Activated CD4-positive, alpha-beta T cell treated with anti-CD3 and anti-CD28 coated beads for 24 hours (primary cell): Measurements from ENCODE around the gene BORCS6.
"Not testable (repeated sequence)": the region's sequence is repeated elsewhere in the genome, so short reads cannot be mapped to it uniquely, and the experiment has no call there.

Source experiments
- DNase-seq, 2 donors: peaks; one replicate each; pipeline ENCODE4 v3.0.0-alpha.2; 2020; ENCODE audit warnings: low read depth in 2 of 2

The BORCS6 gene

DNA sequence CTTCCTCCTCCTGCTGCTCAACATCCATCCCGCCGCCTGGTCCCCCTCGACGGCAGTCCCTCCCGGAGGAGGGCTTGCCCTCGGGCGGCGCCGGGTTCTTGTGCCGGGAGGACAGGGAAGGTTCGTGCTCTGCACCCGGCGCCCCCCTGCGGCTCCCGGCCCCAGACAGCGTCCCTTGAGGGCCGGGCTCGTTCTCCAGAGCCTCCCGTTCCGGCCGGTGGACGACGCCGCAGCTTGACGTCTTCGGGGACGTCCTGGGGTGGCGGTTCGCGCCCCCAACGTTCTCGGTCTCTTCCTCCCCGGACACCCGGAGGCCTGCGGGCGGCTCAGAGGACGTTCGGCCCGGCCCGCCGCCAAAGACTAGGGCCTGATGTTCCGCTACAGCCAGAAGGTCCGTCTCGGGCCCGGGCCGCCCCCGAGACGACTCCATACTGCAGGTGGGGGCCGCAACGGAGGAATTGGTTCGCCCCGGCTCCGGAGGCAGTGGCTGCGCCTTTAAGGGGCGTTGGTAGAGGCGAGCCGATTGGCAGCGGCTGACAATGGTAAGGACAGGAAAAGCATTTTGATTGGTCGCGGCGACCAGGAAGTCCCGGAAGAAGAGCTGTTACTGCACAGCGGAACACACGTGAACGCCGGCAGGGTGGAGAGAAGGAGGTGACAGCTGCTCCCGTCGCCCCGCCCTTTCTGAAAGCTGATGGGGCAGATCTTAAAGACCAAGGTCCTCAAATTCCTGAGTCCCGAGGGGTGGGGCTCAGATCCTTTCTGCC, at the start of gene BORCS6:
Gene BORCS6, minus strand, starts transcription at position 470 of the 767 bp plus-strand sequence. Its CDS starts 40 bp downstream, at position 430.
- DNase-seq = peak; percentile 89 to 91

GRCh38 chr17:8237886-8238285, 47.9 kb upstream of the BORCS6 start:
- DNase-seq = no peak

- DNase-seq = no peak
Measured at GRCh38 chr17:8237175-8237574, 47.2 kb upstream of the BORCS6 start.

GRCh38 chr17:8235676-8236075, 45.7 kb upstream of the BORCS6 start:
- no peak for DNase-seq

DNA sequence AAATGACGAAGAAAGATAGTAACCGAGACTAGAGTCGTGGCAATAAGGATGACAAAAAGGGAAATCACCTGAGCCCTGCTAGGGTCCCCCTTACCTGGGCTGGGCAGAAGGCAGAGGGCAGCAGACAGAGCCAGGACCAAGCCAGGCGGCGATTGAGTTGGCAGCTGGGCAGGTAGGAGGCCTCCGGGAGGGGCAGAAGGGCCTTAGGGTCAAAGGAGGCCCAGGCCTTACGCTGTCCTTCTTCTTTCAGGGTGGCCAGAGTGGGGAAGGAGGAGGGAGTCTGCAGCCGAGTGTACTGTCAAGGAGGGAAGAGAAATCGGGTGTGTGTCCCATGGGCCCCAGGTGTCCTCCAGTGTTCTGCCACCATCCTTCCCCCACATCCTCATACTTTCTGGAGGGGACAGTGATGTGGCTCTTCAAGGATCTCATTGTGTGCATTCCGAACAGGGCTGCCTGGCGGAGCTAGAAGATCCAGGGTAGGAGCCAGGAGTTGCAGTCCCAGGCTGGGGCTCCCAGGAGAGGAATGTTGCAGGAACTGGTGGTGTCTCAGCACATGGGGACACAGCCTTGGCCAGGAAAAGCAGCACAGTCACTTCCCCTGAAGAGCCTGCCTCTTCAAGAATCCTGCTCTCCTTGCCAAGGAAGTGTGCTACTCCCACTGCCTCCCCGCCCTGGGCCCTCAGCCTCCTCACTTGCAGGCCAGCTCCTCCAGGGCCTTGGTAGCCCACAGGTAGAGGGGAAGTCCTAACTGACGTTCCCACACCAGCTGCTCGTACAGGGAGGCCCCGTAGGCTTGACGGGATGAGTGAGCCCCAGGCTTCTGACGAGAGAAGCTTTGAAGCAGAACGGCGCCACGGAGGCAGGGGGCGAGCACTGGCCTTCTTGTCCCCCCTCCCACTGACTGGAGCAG, 44.6 kb upstream of the BORCS6 start:
- DNase-seq = no peak

DNA sequence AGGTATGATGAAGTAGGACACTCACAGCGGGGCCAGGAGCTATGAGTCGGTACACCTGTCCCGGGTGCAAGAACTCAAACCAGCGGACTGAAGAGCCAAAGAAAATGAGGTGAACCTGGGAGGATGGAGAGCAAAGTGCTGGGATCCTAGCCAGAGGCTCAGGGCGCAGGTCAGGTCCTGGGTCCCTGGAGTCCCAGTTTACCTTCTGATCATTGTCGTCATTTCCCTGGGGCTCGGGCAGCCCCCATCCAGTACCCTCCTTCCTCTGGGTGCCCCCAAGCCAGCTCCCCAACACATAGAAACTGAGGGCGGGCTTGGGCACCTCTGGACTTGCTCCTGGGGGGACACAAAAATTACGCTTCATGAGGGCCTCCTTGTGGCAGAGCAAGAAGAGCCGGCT, 41.7 kb upstream of the BORCS6 start:
- DNase-seq = no peak

GRCh38 chr17:8227238-8227581, 37.2 kb upstream of the BORCS6 start:
- no peak for DNase-seq

GRCh38 chr17:8226536-8227237, 36.7 kb upstream of the BORCS6 start:
- DNase-seq = peak; percentile 39 to 48

- peak; percentile 70 to 72 for DNase-seq
Measured at GRCh38 chr17:8225813-8226535, 36.0 kb upstream of the BORCS6 start.

- no peak for DNase-seq
Measured at GRCh38 chr17:8224891-8225812, 35.2 kb upstream of the BORCS6 start.

- peak; percentile 38 to 54 for DNase-seq
Measured at GRCh38 chr17:8223356-8224126, 33.6 kb upstream of the BORCS6 start.

DNA sequence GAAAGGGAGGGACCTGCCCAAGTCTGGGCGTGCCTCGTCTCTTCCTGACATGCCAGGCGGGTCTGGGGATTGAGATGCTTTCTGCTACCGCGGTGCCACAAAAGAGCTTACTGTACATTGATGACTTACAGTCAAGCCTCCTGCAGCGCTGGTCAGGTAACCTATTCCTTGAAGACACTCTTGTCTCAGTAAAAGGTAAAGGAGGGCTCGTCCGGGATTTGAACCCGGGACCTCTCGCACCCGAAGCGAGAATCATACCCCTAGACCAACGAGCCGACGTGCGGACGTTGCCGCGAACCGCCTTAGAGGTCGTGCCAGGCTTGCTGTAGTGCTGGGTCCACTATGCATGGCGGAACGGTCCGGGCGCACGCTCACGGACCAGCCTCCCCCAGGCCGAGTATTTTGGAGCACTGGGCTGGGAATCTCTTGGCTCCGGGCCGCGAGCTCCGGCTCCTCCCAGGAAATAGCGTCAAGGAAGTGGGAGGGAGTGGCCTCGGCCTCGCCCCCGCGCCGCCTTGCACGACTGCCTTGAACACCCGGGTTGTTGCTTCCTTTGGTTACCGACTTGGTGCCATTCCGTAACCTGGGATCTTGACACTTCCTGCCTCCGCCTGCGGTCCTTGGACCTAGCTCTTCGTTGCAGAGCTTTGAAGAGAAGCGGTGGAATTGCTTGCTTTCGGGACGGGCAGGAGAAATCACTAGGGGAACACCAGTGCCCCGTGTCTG, 32.8 kb upstream of the BORCS6 start:
- DNase-seq = peak; percentile 81 to 88

- DNase-seq = no peak
Measured at GRCh38 chr17:8222380-8222629, 32.3 kb upstream of the BORCS6 start.

- peak; percentile 81 to 91 for DNase-seq
Measured at GRCh38 chr17:8221663-8222379, 31.8 kb upstream of the BORCS6 start.

- peak; percentile 90 to 94 for DNase-seq
Measured at GRCh38 chr17:8220783-8221662, 31.0 kb upstream of the BORCS6 start.

GRCh38 chr17:8214000-8214399, 24.0 kb upstream of the BORCS6 start:
- DNase-seq = not testable (repeated sequence)

- DNase-seq = no peak
Measured at GRCh38 chr17:8212312-8213180, 22.6 kb upstream of the BORCS6 start.
